ENCODE results near the gene DROSHA. TPM values are rescaled to one million over a fixed set of nuclear protein-coding genes. Genes with fewer than 3 reads are reported as not detected.

Gene DROSHA
- total and polyA plus RNA-seq, 2 of the 4 experiments (the other 2 are of a cell fraction): 36.4 to 36.5 TPM

- Histone ChIP-seq H3K14ac (replicated peaks; ENCODE audit: low read depth, low read length) (no peak overlapping the region), H3K9me3 (ENCODE audit: control insufficient read depth, insufficient read depth, low read length) (no peaks in the 10 kb centered on the region), H3K27me3 (ENCODE audit: control insufficient read depth, insufficient read depth, low read length) (no peaks in the 10 kb centered on the region), H3K36me3 (ENCODE audit: control insufficient read depth, insufficient read depth, low read length) (no peaks in the 10 kb centered on the region), H2BK5ac (ENCODE audit: low read depth, low read length, poor library complexity, severe bottlenecking) (no peak overlapping the region), H3K23ac (ENCODE audit: low read depth, low read length) (no peak overlapping the region), H4K91ac (ENCODE audit: insufficient read depth, low read depth, low read length) (no peak overlapping the region), H3K27ac (ENCODE audit: insufficient read depth, low read length) (no peak overlapping the region), H2BK20ac (ENCODE audit: low read depth, low read length) (no peak overlapping the region), H3K9me1 (ENCODE audit: insufficient read depth, low read length) (peaks cover 3% of the 10 kb centered on the region; the same call in 1 of the 2 replicates), H4K8ac (ENCODE audit: low read depth in 2 of 2, low read length in 2 of 2) (no peak overlapping the region), H3K4me3 (ENCODE audit: insufficient read depth, low read depth, low read length) (no peak overlapping the region), H3K56ac (ENCODE audit: extremely low read depth, insufficient read depth, low read length) (no peak overlapping the region), H3K79me1 (ENCODE audit: low read depth in 1 of 2, low read length in 2 of 2) (no peaks in the 10 kb centered on the region), H2AFZ (replicated peaks; ENCODE audit: low read length, poor library complexity) (no peak overlapping the region), H3K4me1 (ENCODE audit: control insufficient read depth, insufficient read depth, low read length) (peaks cover 4% of the 10 kb centered on the region), H2AK9ac (replicated peaks; ENCODE audit: low read depth, low read length, poor library complexity) (no peak overlapping the region), H4K20me1 (ENCODE audit: insufficient read depth, low read length) (no peaks in the 10 kb centered on the region), H3K4ac (ENCODE audit: low read depth, low read length) (no peak overlapping the region), H3K9ac (ENCODE audit: low read depth, low read length) (no peak overlapping the region), H2BK15ac (ENCODE audit: low read depth, low read length) (peak overlapping the region; percentile 0; the same call in 1 of the 3 replicates), H3K18ac (ENCODE audit: low read depth, low read length) (no peak overlapping the region), H3K4me2 (ENCODE audit: low read depth, low read length) (no peak overlapping the region), H2AK5ac (ENCODE audit: low read depth, low read length) (peak overlapping the region; percentile 34), H4K5ac (ENCODE audit: low read depth, low read length) (no peak overlapping the region), H2BK120ac (ENCODE audit: low read depth, low read length) (no peak overlapping the region)
- TF ChIP-seq USF2 (IDR thresholded peaks at IDR 0.05; ENCODE audit: low read depth, low read length): no peak
- TF ChIP-seq CEBPB (IDR thresholded peaks at IDR 0.05; ENCODE audit: low read depth, low read length): peak; percentile 78
- in situ Hi-C loops (cut with MboI; ENCODE audit: low sequenced_read_pairs): no loop called here
- POLR2A ChIA-PET (ENCODE audit: unreplicated experiment): no interaction called here
- CTCF ChIA-PET: no interaction called here
- no peak for DNase-seq
- intact Hi-C loops (cut with micrococcal nuclease): no loop called here
- 86% methylated on average over 1 of the region's 4 CpGs; no CpG with 5 or more reads in 1 of the 2 experiments for WGBS, 2 experiments (ENCODE audit: extremely low coverage in 2 of 2, insufficient read length in 1 of 2)
- no TSS peak for BruUV-seq (replicated peaks)
- no peak for ATAC-seq (ENCODE audit: low read depth)
- dilution Hi-C loops (cut with HindIII; ENCODE audit: low sequenced_read_pairs, unreplicated experiment): no loop called here
These were observed 150.6 kb downstream of the DROSHA start for GRCh38 chr5:31381299-31381698.
